Choroid plexus epithelial cell (primary cell): ENCODE results near the gene PTPRG.

Experiments
- DNase-seq: peaks from one replicate; pipeline ENCODE4 v3.0.0-alpha.2; 2010; ENCODE audit warnings: low read depth
- H3K4me3 ChIP-seq: 2 replicates; pipeline ENCODE4 v1.5.1; 2011; ENCODE audit warnings: low read depth, mild to moderate bottlenecking, control low read depth, low read length, moderate library complexity
- CTCF ChIP-seq: conservative IDR thresholded peaks from 2 replicates; pipeline ENCODE4 v1.5.1; 2011; ENCODE audit warnings: low read depth, mild to moderate bottlenecking, control low read depth, inconsistent platforms, low read length, moderate library complexity

PTPRG gene

GRCh38 chr3:61937477-61937876 lies 376.1 kb downstream of the PTPRG start:
- H3K4me3 ChIP-seq: no peak overlapping the region
- no peak for TF ChIP-seq CTCF
- no peak for DNase-seq

GRCh38 chr3:61938878-61939549 lies 377.6 kb downstream of the PTPRG start:
- H3K4me3 ChIP-seq: no peak overlapping the region
- no peak for TF ChIP-seq CTCF
- DNase-seq: no peak

GRCh38 chr3:61940236-61940635 lies 378.9 kb downstream of the PTPRG start:
- DNase-seq: no peak
- no peak for TF ChIP-seq CTCF
- no peak overlapping the region for H3K4me3 ChIP-seq

GRCh38 chr3:61943975-61944374 lies 382.6 kb downstream of the PTPRG start:
- no peak for DNase-seq
- no peak for TF ChIP-seq CTCF
- no peak overlapping the region for H3K4me3 ChIP-seq

GRCh38 chr3:61944726-61945125 lies 383.4 kb downstream of the PTPRG start:
- H3K4me3 ChIP-seq: no peak overlapping the region
- TF ChIP-seq CTCF: no peak
- DNase-seq: no peak

- no peak for DNase-seq
- TF ChIP-seq CTCF: no peak
- no peak overlapping the region for H3K4me3 ChIP-seq
Measured at GRCh38 chr3:61945657-61946056, 384.3 kb downstream of the PTPRG start.

GRCh38 chr3:61946570-61947324 lies 385.4 kb downstream of the PTPRG start:
- no peak overlapping the region for H3K4me3 ChIP-seq
- no peak for TF ChIP-seq CTCF
- no peak for DNase-seq
